Left ventricle myocardium inferior (tissue), 1 donor: ENCODE results near the gene MT1X. TPM values are rescaled to one million over a fixed set of nuclear protein-coding genes. Genes with fewer than 3 reads are reported as not detected.
A peak's percentile ranks its signal among the peaks of the same experiment; 100 is the strongest.

Experiments used
- DNase-seq: peaks from one replicate; pipeline ENCODE4 v3.0.0-alpha.2; 2020
- H3K27ac ChIP-seq: fragments of 200-600 bp; replicated peaks from 2 replicates; pipeline ENCODE4 v1.8.0; 2021
- H3K27me3 ChIP-seq: fragments of 200-600 bp; 2 replicates; pipeline ENCODE4 v1.8.0; 2021; ENCODE audit warnings: low read depth
- H3K36me3 ChIP-seq: fragments of 200-600 bp; 2 replicates; pipeline ENCODE4 v1.8.0; 2021
- H3K4me1 ChIP-seq: fragments of 200-600 bp; 2 replicates; pipeline ENCODE4 v1.8.0; 2021
- H3K4me3 ChIP-seq: fragments of 200-600 bp; 2 replicates; pipeline ENCODE4 v1.8.0; 2021; ENCODE audit warnings: mild to moderate bottlenecking, moderate library complexity
- H3K9me3 ChIP-seq: fragments of 200-600 bp; replicated peaks from 2 replicates; pipeline ENCODE4 v1.8.0; 2021
- intact Hi-C: fragments of 100-400 bp; cut with micrococcal nuclease; formaldehyde crosslinking; loops from one replicate; pipeline ENCODE4 v1.11.0; 2022
- total RNA-seq: library from RNA; stranded (reverse); fragmentation: NEBNext Ultra II Directional; extraction: Animal tissue kit (Norgen Biotek cat#: 25700); gene quantifications from one replicate; pipeline ENCODE4 v1.2.1, GENCODE V29; 2021
- TF ChIP-seq, protein P1 (sequence below): fragments of 200-600 bp; IDR thresholded peaks from 2 replicates; pipeline ENCODE4 v1.8.0; 2021; ENCODE audit warnings: antibody characterized with exemption, mild to moderate bottlenecking, borderline replicate concordance
- donor health status: DM: no; HTN: yes; CAD: no; lungs with severe emphysema.

Gene MT1X
- total RNA-seq, 1 donor from 2014 or later: 91.8 TPM

DNA sequence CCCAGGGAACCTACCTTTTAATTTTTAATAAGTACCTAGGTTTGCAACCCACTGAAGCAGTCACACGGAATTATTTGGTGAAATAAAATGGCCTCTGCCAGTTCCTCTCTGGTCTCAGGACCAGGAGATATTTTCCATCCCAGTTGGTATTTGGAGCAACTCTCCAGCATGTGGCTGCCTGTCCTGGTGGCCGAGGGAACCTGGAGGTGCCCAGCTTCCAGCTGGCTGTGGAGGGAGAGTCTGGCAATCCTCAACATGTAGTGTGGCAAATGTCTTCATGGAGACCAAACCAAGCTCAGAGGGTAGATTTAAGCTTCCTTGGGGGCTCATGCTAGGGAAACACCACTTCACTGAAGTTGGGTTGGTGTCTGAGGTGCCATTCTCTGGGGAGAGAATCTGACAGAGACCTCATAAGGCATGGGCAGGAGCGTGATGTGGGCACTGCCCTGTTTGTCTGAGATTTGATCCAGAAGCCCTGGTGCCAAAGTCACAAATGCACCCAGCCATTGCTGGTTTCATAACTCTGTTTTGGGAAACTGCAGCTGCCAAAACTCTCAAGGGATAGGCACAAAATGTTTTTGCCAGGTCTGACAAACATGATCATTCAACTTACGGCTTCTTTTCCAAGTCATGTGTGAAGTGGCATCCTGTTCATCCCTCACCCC, 2.8 kb downstream of the MT1X start:
- Histone ChIP-seq H3K27ac (peak overlapping the region; percentile 94), H3K9me3 (peaks cover 7% of the 10 kb centered on the region), H3K27me3 (no peaks in the 10 kb centered on the region), H3K4me3 (peak overlapping the region; percentile 80), H3K36me3 (no peaks in the 10 kb centered on the region), H3K4me1 (peaks cover 54% of the 10 kb centered on the region)
- no peak for DNase-seq
- TF ChIP-seq, protein P1, sequence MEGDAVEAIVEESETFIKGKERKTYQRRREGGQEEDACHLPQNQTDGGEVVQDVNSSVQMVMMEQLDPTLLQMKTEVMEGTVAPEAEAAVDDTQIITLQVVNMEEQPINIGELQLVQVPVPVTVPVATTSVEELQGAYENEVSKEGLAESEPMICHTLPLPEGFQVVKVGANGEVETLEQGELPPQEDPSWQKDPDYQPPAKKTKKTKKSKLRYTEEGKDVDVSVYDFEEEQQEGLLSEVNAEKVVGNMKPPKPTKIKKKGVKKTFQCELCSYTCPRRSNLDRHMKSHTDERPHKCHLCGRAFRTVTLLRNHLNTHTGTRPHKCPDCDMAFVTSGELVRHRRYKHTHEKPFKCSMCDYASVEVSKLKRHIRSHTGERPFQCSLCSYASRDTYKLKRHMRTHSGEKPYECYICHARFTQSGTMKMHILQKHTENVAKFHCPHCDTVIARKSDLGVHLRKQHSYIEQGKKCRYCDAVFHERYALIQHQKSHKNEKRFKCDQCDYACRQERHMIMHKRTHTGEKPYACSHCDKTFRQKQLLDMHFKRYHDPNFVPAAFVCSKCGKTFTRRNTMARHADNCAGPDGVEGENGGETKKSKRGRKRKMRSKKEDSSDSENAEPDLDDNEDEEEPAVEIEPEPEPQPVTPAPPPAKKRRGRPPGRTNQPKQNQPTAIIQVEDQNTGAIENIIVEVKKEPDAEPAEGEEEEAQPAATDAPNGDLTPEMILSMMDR: no peak
- intact Hi-C loops: no loop called here

GRCh38 chr16:56686758-56687157, 4.5 kb downstream of the MT1X start:
- TF ChIP-seq, protein P1: no peak
- intact Hi-C loops: no loop called here
- H3K36me3 ChIP-seq: no peaks in the 10 kb centered on the region
- DNase-seq: no peak
- peaks cover 7% of the 10 kb centered on the region for H3K9me3 ChIP-seq
- H3K4me1 ChIP-seq: peaks cover 37% of the 10 kb centered on the region
- H3K27ac ChIP-seq: no peak overlapping the region
- H3K27me3 ChIP-seq: no peaks in the 10 kb centered on the region
- H3K4me3 ChIP-seq: no peak overlapping the region

DNA sequence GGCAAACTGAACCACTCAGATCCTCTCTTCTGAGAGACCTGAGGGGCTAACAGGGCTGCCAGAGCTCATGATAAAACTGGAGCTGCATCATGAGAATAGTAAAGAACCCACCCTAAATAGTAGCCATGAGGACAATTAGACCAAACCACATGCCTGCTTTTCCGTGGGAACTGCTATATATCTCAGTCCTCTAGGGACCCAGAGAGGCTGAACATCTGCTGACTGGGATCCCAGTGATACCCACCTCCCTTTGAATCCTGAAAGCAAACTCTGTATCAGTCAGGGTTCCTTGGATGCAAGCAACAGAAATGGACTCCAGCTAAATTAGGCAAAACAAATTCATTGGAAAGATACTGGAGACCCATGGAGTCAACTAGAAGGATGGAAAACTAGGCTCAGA, 6.5 kb downstream of the MT1X start:
- H3K9me3 ChIP-seq: peaks cover 7% of the 10 kb centered on the region
- intact Hi-C loops: no loop called here
- no peaks in the 10 kb centered on the region for H3K27me3 ChIP-seq
- H3K4me1 ChIP-seq: peaks cover 27% of the 10 kb centered on the region
- no peak for DNase-seq
- H3K4me3 ChIP-seq: no peak overlapping the region
- no peak overlapping the region for H3K27ac ChIP-seq
- TF ChIP-seq, protein P1: no peak
- no peaks in the 10 kb centered on the region for H3K36me3 ChIP-seq

DNA sequence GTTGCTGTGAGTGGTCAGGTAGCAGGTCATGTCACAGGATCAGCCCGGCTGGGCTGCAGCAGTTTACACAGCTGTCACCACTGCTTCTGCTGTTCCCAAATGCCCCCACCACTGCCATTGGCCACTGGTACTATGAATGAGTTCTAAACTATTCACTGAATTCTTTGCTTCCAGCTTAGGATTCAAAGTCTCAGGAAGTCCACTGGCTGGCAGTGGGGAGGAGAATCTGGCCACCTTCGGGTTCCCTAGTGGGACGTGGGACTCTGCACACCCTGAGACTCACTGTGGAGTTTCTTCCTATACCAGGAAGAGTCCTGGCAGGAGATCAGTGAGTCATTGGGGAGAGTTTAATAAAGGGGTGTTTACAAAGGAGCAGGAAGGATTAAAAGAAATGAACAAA, 6.9 kb downstream of the MT1X start:
- H3K27me3 ChIP-seq: no peaks in the 10 kb centered on the region
- peaks cover 7% of the 10 kb centered on the region for H3K9me3 ChIP-seq
- no peak for DNase-seq
- TF ChIP-seq, protein P1: no peak
- H3K27ac ChIP-seq: no peak overlapping the region
- H3K4me1 ChIP-seq: peaks cover 22% of the 10 kb centered on the region
- H3K36me3 ChIP-seq: no peaks in the 10 kb centered on the region
- intact Hi-C loops: no loop called here
- no peak overlapping the region for H3K4me3 ChIP-seq

DNA sequence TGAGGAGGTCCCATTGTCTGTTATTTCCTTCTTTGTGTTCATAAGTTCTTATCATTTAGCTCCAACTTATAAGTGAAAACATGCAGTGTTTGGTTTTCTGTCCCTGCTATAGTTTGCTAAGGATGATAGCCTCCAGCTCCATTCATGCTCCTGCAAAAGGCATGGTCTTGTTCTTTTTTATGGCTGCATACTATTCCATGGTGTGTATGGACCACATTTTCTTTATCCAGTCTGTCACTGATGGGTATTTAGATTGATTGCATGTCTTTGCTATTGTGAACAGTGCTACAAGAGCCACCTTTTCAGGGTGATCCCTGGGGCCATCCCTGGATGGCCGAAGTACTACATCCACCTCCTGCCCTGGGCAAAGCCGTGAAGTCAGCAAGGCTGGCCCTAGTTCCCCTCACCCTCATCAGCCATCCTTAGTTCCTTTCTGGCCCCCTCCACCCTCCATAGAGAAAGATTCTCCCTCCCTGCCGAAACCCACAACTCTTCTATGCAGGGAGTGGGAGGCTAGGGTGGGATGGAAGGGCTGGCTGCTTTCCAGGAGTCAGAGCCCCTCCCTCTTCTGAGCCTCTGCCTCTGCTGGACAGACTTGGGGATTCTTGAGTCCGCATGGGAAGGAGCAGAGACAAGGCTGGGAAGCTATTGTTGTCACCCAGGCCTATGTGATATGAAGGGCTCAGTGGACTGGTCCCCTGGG, 8.3 kb downstream of the MT1X start:
- no peak for DNase-seq
- no peak overlapping the region for H3K4me3 ChIP-seq
- peaks cover 7% of the 10 kb centered on the region for H3K9me3 ChIP-seq
- H3K27me3 ChIP-seq: no peaks in the 10 kb centered on the region
- H3K27ac ChIP-seq: no peak overlapping the region
- TF ChIP-seq, protein P1: no peak
- H3K36me3 ChIP-seq: no peaks in the 10 kb centered on the region
- intact Hi-C loops: no loop called here
- peaks cover 8% of the 10 kb centered on the region for H3K4me1 ChIP-seq
